NCI-H128 (cell line): ENCODE data around the gene GPHN.

ENCODE experiments used
- DNase-seq: peaks from one replicate; lab custom pipeline; 2025; ENCODE audit not compliant: unreplicated experiment; lab: John Stamatoyannopoulos, UW

The GPHN gene

DNA sequence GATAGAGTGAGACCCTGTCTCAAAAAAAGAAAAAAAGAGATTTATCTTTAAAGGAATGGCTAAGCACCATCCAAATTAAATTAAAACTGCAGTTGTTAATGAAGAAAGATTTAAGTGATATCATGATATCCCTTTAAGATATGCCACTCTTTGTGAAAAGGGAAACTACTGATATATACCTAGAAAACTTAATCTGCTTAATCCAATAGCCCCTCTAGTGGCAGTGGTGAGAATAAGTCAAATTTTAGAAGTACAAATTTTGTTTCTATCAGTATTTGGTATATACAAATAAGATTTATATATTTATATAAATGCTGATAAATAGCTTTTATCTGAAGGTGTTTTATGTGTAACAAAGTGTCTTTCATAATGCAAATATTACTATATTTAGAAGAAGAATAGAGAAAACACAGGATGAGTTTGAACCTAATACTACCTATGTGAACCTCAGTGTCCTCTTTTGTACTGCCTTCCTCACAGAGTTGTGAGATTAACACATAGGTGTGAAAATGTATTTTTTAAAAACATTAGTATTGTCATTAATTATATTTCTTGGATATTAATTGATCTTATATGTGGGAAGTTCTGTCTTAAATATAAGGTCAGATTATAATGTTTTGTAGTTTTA lies 629.9 kb downstream of the GPHN start:
- DNase-seq: no peak

DNA sequence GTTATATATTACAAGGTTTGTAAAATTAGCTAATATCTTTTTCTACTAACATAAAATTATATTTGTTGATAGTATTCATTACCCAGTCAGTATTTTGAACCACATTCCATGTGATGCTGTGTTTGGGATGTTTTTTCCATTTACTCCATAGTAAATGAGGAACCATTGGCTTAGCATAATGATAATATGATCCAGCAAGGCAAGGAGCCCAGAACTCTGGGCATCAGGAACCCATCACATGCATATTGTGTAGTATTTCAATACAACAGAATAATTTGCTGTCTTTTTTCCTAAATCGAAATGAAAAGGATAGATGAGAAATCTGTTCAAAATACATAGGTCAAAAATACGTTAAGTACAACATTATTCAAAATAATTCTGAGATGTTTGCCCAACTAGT lies 632.6 kb downstream of the GPHN start:
- no peak for DNase-seq

DNA sequence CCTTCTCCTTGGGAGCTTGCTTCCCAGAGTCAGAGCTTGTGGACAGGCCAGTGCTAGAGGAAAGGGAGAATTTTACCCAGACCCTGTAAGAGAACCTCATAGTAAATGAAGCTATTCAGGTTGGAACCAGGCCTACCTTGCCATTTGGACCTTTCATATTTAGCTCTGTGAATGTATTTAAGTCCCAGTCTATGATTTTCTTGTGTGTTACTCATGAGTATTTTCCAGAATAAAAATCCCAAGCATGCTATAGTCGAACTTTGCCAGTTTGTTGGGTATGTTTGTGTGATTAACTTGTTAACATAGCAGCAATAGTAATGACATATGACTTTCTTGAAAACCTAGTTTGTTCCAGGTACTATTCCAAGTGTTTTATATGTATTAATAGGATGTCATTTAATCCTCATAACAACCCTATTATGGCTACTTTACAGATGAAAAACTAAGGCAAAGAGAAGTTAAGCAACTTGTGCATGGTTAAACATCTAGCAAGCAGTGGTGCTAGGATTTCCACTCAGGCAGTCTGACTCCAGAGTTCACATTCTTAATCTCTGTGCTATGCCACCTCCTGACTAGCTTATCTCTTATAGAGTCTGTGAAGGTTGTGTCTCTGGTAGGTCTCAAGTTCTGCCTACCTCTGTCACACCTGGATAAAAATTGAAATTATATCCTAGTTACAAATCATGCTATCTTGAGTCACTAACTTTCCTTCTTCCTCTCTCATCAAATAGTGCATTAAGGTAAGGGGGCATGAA lies 633.4 kb downstream of the GPHN start:
- DNase-seq: no peak

DNA sequence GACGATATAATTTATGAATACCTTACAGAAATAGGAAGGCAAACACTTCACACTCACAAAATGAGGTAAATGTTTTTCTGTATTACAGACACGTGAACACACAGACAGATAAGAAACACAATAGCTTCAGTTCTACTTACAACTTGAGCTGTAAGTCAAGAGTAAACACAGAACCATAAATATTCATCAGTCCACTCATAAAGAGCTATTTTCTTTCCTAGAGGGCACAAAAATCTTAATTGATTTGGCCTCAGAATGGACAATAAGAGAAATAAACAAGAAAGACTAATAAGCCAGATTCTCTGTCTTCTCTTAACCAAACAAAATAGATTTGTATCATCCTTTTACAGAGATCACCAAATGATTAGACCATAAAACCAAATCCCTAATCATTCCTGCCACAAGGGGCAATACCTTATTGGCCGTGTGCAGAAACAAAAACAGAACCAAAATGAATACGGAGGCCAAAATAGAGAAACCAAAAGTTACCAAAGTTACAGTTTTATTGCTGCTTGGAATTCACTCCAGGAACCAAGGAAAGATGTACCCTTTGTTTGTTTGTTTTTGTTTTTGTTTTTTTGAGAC lies 643.2 kb downstream of the GPHN start:
- no peak for DNase-seq

DNA sequence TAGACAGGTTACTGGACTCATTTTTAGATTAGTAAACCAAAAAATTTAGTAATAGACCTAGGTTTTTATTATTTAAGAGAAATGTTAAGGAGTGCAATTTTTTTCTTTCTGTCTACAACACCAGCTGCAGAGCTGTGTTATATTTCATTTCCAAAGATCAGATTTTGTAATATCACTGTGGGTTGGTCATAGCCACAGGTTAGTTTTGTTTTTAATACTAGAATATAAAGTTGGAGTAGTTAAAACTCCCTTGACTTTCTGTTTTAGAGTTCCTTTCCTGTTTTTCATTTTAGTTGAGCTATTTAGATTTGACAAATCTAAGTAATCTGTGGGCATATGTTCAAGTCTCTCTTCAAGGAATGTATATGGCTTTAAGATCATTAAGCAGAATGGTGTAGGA lies 650.6 kb downstream of the GPHN start:
- DNase-seq: no peak

DNA sequence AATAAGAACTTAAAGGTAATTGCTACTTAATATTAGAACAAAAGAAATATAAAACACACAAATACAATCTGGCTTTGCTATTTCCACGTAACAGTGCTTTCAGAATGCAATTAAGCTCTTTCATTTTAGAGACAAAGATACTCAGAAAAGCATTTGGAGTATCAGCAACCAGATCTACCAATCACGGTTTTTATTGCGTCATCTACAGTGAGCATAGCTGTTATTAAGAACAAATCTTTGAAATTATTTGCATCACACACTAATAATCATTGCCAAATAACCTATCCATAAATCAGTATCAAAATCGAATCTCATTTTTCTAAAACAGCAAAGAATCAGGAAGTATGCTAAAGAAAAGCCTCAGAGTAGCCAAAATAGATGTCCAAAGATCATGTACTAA lies 654.4 kb downstream of the GPHN start:
- no peak for DNase-seq

DNA sequence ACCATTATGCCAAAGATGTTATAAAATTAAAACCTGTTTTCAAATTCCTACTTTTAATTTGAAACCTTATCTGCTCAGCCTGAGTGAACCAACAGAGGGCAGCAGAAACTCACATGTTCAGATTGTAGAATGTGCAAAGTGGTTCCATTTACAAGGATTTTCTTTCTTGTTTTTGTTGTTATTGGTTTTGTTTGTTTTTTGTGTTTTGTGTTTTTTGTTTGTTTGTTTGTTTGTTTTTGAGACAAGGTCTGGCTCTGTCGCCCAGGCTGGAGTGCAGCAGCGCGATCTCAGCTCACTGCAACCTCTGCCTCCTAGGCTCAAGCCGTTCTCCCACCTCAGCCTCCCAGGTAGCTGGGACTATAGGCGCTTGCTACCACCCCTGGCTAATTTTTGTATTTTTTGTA lies 658.5 kb downstream of the GPHN start:
- no peak for DNase-seq

DNA sequence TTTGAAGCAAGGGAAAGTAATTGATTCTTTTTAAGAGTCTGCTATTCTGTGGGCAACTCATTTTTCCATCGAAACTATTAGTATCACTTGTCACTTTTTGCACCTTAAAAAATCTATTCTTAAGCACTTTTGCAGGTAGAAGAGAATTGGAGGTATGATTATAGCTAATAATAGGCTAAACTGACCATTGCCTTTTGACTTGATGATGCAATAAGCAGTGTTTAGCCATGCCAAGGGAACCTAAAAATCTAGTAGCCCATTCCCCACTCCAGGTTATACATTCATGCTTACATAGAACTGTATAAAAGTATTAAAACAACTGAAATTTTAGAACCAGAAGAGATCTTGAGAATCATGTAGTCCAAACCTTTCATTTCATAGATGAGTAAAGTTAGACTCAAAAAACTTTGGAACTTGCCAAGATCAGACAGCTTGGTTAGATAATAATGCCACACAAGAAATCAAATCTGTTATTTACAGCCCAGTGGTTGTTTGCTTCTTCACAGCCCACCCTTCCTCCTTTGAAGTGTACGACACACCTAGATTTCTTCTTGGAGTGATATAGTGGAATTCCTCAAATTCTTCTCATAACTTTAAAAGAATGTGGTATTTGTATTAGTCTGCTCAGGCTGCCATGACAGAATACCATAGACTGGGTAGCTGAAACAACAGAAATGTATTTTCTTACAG lies 659.6 kb downstream of the GPHN start:
- no peak for DNase-seq

DNA sequence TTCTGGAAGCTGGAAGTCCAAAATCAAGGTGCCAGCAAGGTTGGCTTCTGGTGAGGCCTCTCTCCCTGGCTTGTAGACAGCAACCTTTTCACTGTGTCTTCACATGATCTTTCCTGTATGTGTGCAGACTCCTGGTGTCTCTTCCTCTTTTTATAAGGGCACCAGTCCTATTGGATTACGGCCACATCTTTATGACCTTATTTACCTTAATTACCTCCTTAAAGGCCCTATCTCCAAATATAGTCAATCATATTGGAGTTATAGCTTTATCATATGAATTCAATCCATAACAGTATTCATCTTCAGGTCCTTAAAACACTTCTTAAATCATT lies 660.1 kb downstream of the GPHN start:
- no peak for DNase-seq

DNA sequence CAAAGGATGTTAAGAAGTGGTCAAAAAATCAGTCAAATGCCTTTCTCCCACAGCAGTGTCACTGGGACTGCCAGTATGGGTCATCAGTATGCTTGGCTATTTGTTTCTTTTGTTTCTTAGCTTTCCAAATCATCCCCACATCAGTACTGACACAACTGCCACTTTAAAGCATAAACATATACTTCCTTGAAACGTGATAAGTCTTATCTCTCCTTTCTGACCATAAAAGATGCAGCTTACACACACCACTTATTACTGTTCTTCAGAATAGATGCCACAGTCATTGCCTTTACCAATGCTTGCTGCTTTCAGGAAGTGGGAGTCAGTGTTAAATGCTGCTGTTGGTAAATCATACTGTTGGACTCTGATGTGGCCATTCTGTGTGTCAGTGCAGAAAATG lies 662.7 kb downstream of the GPHN start:
- no peak for DNase-seq

DNA sequence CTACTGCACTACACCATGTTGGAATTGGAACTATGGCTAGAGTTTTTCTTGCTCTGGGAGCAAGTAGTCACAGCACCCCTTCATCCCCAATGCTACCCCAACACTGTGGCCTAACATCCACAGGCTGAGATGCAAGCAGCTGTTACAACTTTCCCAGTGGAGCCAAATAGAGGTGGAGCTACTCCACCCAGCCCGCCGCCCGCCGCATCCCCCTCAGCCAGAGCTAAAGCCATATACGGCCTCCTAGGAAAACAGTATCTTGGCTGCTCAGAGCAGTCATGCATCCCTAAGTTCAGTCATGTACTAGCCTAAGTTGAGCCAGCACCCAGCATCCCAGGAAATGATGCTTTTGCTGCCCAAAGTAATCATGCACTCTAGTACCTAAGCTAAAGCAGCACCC lies 664.1 kb downstream of the GPHN start:
- DNase-seq: no peak

DNA sequence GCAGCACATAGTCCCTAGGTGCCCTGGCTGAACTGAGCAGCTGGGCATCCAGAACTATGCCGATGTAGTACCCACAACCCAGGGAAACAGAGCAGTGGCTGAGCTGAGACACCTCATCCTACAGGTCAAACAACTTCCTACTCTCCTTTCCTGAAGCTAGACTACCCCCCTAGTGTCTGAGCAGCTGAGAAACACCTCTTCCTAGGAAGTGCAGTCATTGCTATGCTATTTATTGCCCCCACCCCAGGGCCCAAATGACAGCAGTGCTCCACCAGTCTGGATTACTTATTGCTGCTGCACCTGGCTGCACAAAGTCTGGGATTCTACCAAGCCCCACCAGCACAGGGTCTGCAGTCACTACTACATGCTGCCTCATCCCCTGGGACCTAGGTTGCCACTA lies 664.6 kb downstream of the GPHN start:
- no peak for DNase-seq

DNA sequence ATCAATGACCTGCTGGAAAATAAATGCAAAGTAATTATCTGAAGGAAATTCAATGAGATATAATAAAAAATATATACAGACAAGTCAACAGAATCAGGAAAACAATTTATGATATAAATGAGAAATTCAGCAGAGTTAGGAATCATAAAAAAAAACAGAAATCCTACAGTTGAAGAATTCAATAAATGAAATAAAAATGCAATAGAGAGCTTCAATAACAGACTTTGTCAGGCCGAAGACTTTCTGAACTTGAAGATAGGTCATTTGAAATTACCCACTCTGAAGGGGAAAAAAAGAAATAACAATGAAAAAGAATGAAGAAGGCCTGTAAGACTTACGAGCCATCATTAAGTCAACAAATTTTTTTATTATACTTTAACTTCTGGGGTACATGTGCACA lies 665.8 kb downstream of the GPHN start:
- no peak for DNase-seq

DNA sequence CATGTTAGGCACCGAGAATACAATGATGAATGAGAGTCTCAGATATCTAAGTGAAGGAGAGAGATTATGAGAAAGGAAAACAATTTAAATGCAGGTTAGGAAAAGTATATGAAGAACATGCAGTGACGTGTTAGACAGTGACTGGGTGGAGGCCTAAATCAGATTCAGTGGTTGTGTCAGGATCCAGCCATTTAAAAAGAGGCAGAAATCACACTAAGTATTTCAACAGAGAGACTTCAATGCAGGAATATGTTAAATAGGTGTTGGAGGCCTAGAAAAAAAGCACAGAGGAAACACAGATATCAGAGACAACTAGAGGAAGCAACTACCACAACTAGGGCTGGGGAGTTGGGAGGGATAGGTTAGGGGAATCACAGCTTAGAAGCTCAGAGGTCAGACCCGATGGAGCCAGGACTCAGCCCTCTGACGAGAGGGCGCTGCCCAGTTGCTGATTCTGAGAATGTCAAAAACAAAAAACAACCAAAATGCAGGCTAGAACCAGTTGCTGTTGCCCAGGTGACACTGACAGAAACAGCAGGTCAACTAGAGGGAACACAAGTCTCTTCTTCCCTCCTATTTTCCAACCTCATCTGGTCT lies 678.3 kb downstream of the GPHN start:
- DNase-seq: no peak

DNA sequence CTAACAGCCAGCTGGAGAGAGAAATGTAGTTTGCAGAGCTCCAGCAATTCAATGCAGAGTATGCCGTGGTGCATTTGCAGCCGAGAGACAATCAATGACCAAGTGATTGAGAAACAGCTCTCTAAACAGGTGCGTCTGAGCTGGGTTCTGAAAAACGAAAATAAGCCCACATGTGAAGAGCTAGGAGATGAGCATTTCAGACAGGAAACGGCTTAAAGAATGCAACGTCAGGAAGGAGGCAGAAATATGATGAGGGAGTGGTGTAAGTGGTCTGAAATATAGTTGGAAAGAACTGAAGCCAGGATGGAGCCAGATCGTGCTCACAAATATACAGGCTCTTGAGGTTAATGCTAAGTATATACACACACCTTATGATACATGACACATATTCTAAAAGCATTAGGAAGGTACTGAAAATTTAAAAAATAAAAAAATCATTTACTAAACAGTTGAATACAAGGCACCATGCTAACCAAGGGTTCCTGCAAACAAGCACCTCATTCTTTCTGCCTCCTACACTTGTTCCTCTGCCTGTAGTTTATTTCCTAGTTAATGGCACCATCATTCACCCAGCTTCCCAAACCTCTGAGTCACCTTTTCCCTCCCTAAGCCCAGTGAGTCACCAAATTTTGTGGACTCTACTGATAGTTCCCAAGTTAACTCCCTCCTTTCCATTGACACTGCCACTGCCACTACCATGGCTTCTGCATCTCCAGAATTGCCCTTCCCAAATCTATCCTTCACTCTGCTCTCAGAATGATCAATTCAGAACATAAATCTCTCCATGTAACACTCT lies 679.0 kb downstream of the GPHN start:
- no peak for DNase-seq

DNA sequence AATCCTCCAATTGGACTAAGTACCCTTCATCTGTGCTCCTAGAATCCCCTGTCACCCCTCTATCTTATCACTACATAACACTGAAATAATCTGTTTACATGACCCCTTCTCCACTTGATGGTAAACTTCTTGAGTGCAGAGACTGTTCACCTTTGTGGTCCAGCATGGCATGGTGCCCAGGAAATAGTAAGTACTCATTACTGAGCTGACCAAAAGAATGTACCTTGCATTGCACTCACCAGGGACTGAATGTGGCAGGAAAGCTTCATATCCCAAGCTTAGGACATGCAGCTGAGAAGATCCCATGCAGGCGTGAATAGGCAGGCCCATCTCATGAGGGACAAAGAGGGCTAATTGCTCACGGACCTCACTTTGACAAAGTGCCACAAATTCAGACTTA lies 679.9 kb downstream of the GPHN start:
- DNase-seq: no peak

DNA sequence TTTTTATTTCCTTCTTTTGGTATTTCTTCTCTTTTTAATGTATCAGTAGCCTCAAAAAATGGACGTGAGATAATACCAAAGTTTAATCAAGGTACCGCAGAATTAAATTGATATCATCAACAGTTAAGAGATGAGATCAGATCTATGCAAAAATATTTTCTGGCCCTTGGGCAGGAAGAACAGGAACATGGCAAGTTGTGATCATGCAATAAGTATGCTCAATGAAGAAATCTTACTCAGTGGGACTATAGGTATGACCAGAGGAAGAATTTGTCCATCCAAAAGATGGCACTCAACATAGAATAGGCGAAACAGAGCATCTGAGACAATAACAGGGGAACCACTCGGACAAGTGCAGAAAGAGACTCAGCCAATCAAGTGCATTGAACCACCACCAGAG lies 680.4 kb downstream of the GPHN start:
- no peak for DNase-seq

DNA sequence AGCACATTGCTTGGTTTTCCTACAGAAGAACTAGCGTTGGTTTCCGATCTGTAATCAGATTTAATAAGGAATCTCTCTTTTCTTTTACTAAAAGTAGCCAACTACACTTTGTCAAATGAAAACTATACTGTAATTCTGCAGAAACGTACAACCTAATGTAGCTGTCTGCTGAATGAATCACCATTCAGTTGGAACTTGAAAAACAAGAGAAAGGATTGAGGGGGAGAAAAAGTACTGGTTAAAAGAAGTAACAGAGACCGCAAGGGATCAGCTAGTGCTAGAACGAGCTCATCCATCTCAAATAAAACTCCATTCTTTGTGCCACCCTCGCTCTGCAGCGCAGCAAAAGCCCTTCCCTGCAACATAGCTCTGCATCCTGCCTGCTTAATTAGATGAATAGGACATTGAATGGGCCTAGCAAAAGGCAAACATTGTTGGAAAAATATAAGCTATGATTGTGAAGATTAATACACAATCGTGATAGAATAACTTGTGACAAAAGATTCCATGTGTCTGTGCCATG lies 683.9 kb downstream of the GPHN start:
- DNase-seq: no peak

DNA sequence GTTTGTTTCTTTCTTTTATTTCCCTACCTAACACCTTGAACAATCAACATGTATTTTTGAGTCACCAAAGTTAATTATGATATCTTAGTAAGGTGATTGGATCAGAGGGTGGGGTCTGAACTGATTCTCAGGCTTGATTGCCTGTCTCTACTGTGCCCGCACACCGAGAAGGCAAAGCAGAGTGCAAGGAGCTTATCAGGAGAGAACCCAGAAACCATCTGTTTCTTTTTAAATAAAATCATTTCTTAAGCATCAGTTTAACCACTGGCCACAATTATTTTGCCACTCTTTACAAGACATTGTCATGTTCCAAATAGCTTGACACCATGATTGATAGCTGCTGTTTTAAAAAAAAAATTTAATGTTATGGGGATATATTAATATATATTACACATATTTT lies 684.4 kb downstream of the GPHN start:
- no peak for DNase-seq

DNA sequence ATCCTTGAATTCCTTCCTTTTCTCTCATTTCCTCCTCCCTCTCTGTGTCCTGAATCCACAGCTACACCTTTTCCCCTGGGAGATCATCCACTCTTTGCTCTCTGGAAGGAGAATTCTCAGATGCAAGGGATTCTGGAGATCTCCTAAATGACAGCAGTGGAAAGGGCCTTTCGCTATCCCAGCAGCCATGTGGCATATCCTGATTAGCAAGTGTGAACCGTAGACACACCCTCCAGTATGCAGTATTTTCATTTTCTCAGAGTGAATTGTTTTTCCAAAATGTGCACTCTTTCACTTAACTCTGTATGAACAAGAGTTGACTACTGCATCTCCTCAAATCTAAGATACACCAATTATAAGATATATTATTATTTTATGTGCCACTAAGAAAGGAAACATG lies 687.3 kb downstream of the GPHN start:
- DNase-seq: no peak

DNA sequence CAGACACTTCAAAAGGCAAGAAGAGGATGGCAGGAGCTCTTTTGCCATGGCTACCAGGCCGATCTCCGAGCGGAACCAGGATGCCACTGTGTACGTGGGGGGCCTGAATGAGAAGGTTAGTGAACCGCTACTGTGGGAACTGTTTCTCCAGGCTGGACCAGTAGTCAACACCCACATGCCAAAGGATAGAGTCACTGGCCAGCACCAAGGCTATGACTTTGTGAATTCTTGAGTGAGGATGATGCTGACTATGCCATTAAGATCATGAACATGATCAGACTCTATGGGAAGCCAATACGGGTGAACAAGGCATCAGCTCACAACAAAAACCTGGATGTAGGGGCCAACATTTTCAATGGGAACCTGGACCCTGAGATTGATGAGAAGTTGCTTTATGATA lies 691.1 kb downstream of the GPHN start:
- no peak for DNase-seq
